GM19023 (cell line): ENCODE data around the gene COL18A1.
"Not testable (repeated sequence)": the region's sequence is repeated elsewhere in the genome, so short reads cannot be mapped to it uniquely, and the experiment has no call there.

Experiments used
- ATAC-seq: cut with Tn5 transposase; IDR thresholded peaks from one replicate; pipeline ENCODE4 v1.9.1; 2021; ENCODE audit warnings: mild to moderate bottlenecking, moderate library complexity; ENCODE audit not compliant: unreplicated experiment

COL18A1 gene

GRCh38 chr21:45514311-45515021 lies 109.5 kb downstream of the COL18A1 start:
- no peak for ATAC-seq

- ATAC-seq, result no peak
Observed at GRCh38 chr21:45515241-45516061, 110.5 kb downstream of the COL18A1 start.

DNA sequence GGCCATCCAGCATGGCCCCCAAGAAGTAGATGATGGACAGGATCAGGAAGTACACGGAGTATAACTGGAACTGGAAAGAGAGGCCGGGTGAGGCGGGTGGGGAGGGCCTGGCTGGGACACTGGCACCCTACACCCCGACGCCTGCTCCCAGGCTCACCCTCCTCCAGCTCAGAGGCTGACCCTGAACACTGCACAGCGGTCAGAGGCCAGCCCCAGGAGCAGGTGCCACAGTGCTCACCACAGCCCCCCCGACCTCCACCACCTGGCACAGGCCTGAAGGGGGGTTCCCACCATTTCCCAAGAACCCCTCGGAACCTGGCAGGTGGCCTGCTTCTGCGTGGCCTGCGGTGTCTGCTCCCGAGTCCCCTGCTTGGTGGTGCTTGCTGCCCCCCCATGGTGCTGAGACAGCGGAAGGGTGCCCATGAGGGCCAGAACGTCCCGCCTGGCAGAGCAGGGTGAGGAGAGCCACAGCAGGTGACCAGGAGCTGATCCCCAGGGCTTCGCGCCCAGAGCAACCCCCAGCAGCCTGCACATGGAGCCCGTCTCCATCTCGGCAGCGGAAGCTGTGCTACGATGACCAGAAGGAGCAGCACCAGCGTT lies 111.2 kb downstream of the COL18A1 start:
- ATAC-seq, result no peak

DNA sequence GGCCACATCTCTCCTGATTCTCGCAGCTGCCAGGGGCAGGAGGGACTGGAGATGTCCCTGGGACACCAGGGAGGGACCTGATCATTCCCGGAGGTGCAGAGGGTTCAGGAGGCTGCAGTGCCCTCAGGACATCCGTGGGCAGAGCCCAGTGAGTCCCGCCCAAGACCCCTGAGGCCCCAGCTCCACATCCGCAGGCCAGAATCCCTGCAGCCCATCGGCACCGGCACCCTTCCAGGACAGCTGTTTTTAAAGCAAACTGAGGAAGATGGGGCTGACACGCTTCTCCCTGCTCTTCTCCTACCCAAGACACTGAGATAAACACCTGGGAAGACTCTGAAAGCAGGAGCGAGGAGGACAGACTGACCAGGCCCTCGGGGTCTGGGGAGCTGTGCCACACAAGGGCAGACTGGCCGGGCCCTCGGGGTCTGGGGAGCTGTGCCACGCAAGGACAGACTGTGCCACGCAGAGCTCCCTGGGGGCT lies 111.7 kb downstream of the COL18A1 start:
- no peak for ATAC-seq

- no peak for ATAC-seq
Observed at GRCh38 chr21:45517249-45518065, 112.5 kb downstream of the COL18A1 start.

DNA sequence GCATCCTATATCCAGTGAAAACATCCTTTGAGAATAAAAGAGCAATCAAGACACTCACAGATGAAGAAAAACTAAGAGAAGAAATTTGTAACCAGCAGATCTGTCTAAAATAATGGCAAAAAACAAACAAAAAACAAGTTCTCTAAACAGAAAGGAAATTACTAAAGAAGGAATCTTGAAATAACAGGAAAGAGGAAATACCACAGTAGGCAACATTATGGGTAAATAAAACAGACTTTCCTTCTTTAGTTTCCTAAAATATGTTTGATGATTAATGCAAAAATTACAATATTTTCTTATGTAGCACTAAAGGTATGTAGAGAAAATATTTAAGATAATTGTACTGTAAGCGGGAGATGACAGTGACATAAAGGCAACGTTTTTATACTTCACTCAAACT lies 113.8 kb downstream of the COL18A1 start:
- no peak for ATAC-seq

DNA sequence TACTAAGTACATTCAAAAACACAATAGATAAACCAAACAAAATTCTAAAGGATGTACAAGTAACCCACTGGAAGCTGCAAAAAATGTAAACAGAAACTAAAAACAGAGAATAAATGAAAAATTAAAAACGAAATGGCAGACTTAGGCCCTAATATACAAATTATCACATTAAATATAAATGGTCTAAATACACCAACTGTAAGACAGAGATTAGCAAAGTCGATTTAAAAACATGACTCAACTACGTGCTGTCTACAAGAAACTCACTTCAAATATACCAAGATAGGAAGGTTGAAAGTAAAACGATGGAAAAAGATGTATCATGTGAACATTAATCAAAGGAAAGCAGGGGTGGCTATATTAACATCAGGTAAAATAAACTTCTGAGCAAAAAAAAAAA lies 114.2 kb downstream of the COL18A1 start:
- no peak for ATAC-seq

DNA sequence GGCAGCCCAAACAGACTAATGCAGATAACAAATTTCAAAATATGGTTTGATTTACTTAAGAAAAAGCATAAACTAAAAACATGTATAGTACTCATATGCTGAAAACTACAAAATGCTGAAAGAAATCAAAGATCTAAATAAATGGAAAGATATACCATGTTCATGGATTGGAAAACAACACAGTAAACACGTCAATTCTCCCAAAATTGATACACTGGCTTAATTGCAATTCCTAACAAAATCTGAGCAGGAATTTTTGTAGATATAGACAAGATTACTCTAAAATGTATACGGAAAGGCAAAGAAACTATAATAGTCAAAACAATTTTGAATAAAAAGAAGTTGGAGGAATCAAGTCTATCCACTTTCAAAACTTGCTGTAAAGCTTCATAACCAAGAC lies 116.3 kb downstream of the COL18A1 start:
- no peak for ATAC-seq

DNA sequence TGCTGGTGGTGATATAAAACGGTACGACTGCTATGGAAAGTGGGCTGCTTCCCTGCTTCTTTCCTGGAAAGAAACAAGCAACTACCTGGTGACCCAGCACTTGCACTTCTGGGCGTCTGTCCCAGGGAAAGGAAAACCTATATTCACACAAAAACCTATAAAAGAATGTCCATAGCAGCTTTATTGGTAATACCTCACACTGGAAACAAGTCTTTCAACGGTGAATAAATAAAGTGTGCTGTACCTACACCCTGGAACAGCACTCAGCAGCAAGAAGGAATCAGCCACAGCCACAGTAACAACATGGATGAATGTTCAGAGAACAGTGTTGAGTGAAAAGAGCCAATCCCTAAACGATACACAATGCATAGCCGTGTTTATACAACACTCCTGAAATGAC lies 117.4 kb downstream of the COL18A1 start:
- no peak for ATAC-seq

GRCh38 chr21:45522986-45523385 lies 118.0 kb downstream of the COL18A1 start:
- ATAC-seq, result no peak

GRCh38 chr21:45523411-45524101 lies 118.6 kb downstream of the COL18A1 start:
- ATAC-seq, result no peak

DNA sequence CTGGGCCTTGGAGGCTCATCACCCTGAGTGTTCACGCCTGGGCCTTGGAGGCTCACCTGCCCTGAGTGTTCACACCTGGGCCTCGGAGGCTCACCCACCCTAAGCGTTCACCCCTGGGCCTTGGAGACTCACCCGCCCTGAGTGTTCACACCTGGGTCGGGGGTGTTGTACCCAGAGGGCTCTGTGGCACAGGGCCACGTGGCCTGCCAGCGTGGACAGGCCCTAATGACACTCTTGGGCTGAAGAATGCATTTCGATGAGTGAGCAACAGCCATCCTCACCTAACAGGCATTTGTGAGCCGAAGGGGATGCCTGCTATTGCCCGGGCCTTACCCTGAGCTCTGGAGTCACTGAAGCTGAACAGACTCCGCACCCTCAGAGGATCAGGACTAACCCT lies 119.8 kb downstream of the COL18A1 start:
- no peak for ATAC-seq

DNA sequence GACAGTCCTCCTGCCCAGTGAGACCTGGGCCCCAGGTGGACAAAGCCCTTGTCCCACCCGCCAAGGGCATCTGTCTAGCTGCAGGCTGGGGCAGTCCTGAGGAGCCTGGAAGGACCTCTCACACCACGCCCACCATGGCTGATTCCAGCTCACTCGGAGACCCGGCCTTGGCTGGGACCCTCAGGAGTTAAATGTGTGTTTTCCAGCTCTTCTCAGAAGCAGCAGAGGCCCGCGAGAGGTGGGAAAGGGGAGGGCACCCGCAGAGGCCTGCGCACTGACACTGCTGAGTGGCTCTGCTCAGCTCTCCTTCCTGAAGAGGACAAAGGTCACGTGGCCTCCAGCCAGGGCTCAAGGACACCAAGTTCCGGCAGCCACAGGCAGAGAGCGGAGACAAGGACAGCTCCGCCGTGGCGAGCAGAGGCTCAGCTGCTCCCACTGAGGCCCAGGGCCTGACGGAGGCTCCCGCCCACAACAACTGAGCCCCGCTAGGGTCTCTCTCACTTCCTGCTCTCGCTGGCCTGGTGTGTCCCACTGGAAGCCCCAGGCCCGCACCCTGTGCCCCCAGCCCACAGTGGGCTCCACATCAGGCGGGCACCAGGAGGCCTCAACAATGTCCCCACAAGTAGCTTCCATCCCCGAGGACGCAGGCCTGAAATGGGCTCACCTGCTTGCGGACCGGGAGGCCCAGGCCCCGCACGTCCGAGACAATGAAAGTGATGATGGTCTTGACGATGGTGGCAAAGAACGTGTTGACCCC lies 120.4 kb downstream of the COL18A1 start:
- no peak for ATAC-seq

DNA sequence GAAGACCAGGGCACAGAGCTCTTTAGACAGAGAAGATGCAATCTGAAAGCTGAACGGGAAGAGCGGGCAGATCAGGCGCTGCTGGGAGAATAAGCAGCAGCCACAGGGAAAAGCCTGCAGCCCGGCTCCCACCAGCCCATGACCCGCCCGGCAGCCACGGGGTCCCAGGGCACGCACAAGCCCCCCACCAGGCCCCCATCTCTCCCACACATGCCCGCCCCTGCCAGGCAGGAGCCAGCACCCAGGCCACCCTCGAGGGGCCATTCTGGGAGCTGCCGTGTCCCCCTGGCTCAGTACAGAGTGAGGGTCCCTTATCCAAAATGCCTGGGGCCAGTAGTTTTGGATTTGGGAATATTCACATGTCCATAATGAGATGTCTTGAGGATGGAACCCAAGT lies 120.9 kb downstream of the COL18A1 start:
- ATAC-seq, result no peak

DNA sequence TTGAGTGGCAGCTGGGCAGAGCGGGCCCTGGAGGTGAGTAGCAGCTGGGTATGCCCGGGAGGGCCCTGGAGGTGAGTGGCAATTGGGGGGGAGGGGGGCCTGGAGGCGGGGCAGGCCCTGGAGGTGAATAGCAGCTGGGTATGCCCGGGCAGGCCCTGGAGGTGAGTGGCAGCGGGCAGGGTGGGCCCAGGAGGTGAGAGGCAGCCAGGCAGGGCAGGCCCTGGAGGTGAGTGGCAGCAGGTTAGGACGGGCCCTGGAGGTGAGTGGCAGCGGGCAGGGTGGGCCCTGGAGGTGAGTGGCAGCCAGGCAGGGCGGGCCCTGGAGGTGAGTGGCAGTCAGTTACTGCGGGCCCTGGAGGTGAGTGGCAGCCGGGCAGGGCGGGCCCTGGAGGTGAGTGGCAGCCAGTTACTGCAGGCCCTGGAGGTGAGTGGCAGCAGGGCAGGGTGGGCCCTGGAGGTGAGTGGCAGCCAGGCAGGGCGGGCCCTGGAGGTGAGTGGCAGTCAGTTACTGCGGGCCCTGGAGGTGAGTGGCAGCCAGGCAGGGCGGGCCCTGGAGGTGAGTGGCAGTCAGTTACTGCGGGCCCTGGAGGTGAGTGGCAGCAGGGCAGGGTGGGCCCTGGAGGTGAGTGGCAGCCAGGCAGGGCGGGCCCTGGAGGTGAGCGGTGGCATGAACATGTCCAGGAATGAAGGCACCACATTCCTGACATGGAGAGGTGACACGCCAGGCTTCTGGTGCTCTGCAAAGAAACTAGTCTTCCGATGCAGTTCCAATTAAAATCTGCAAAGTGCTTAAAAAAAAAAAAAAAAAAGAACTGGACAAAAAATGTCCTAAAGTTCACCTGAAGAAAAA lies 122.4 kb downstream of the COL18A1 start:
- not testable (repeated sequence) for ATAC-seq

DNA sequence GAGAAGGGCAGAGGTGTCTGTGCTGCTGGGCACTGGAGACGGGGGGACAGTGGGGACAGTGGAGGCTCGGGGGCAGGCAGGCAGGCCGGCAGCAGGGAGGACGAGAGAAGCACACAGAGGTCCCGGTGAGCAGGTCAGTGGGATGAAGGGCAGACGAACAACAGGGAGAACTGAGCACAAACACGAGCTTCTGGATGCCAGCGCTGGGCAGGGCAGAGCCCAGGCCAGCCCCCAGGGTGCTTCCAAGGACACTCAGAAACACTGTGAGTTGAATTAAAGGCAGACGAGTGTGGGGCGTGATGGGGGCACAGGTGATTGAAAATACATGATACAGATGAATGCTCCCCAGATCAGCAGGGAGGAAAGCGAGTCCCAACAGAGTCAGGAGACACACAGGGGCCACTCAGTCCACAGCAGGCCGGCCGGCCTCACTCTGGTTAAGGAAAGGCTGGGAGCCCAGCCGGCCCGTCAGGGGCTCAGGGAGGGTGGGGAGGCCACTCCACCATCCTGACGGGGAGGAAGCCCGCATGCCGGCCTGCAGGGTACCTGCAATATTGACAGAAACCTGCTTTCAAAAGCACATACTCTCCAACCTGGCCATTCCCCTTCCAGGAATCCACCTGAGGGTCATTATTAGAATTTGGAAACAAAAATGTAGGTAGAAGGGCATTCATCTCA lies 123.2 kb downstream of the COL18A1 start:
- ATAC-seq, result no peak

DNA sequence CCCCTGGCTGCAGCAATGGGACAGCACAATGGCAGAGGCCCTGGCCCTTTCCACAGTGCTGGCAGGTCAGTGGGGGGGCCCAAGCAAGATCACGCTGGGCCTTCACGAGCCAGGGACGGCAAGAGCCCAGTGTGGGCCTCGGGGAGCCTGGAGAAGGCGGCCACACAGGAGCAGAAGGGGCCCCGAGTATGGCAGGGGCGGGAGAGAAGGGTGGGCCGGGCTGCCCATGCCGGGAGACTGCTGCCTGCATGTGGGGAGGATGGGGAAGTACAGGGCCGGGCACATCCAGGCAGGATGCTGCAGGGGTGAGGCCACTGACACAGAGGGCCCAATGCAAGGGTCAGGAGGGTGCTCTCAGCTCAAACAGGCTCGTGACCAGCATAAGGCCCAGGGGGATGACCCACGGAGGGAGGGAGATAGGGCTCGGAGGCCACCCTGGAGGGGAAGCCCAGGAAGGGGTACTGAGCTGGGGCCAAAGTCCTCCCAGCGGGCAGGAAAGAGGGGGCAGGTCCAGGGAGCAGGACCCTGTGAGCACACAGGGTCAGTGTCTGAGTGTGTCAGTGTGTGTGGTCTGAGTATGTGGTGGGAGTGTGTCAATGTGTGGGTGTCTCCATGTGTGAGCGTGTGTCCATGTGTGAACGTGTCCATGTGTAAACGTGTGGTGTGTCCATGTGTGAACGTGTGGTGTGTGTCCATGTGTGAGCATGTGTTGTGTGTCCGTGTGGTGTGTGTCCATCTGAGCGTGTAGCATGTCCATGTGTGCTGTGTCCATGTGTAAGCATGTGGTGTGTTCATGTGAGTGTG lies 124.2 kb downstream of the COL18A1 start:
- ATAC-seq, result no peak
